ENCODE results near the gene ZNF536. TPM values are rescaled to one million over a fixed set of nuclear protein-coding genes. Genes with fewer than 3 reads are reported as not detected.

ZNF536 gene
- total and polyA plus RNA-seq, 2 donors (not counting 3 experiments of a cell fraction or from before 2014, with no cell fraction given) = not detected

GRCh38 chr19:30391052-30391451 lies 18.9 kb downstream of the ZNF536 start:
- H3K9me1 ChIP-seq (replicated peaks; ENCODE audit: control insufficient read depth, extremely low read depth, insufficient read depth, low read length) = no peaks in the 10 kb centered on the region
- H3K4me2 ChIP-seq (ENCODE audit: insufficient read depth, low read length) = no peak overlapping the region
- H3K4me1 ChIP-seq (ENCODE audit: control insufficient read depth, extremely low read depth, insufficient read depth, low read length) = no peaks in the 10 kb centered on the region
- no peak for DNase-seq (ENCODE audit: low read depth, low spot score)
- no peak for FAIRE-seq
- CTCF ChIA-PET = no interaction called here
- H3K27ac ChIP-seq (ENCODE audit: insufficient read depth, low read depth, low read length) = no peak overlapping the region
- H4K20me1 ChIP-seq (replicated peaks; ENCODE audit: control insufficient read depth, extremely low read depth, insufficient read depth, low read length) = no peaks in the 10 kb centered on the region
- H3K36me3 ChIP-seq (ENCODE audit: control insufficient read depth in 2 of 2, extremely low read depth in 1 of 2, insufficient read depth in 2 of 2, low read length in 2 of 2) = no peaks in the 10 kb centered on the region
- no peak overlapping the region for H2AFZ ChIP-seq (ENCODE audit: low read depth, low read length)
- H3K79me2 ChIP-seq (ENCODE audit: control insufficient read depth, insufficient read depth, low read length) = no peaks in the 10 kb centered on the region
- BruUV-seq (replicated peaks) = no TSS peak
- no peak overlapping the region for H3K9ac ChIP-seq (replicated peaks; ENCODE audit: extremely low read depth, insufficient read depth, low read length)
- H3K9me3 ChIP-seq (replicated peaks; ENCODE audit: control insufficient read depth, insufficient read depth, low read length) = peaks cover 6% of the 10 kb centered on the region
- dilution Hi-C loops (cut with MboI; ENCODE audit: extremely low pct_ligation_motif_present, low sequenced_read_pairs) (no loop called here), intact Hi-C loops (cut with micrococcal nuclease) (no loop called here)
- no peak overlapping the region for H3K4me3 ChIP-seq (replicated peaks in 1 of 3; ENCODE audit: insufficient read depth in 1 of 3, low read depth in 1 of 3, low read length in 3 of 3)
- H3K27me3 ChIP-seq (ENCODE audit: control insufficient read depth in 2 of 2, insufficient read depth in 2 of 2, low read length in 2 of 2) = no peaks in the 10 kb centered on the region
- POLR2A ChIA-PET = no interaction called here
- no peak for TF ChIP-seq JUN (IDR thresholded peaks at IDR 0.05; ENCODE audit: borderline replicate concordance, insufficient read depth, insufficient read length, low read depth)
- TF ChIP-seq POLR2A (IDR thresholded peaks at IDR 0.05; ENCODE audit: low read depth, low read length) = no peak
- no peak for TF ChIP-seq FOS (IDR thresholded peaks at IDR 0.05; ENCODE audit: borderline replicate concordance, insufficient read depth, low read length)
- TF ChIP-seq POLR2AphosphoS5 (IDR thresholded peaks at IDR 0.05; ENCODE audit: insufficient read depth, low read depth, low read length) = no peak
- no peak for TF ChIP-seq GATA2 (IDR thresholded peaks at IDR 0.05; ENCODE audit: insufficient read depth, insufficient read length, low read depth, low read length)
- no peak for TF ChIP-seq MYC (IDR thresholded peaks at IDR 0.05; ENCODE audit: low read depth, low read length)
- no peak for TF ChIP-seq EZH2 (IDR thresholded peaks at IDR 0.05; ENCODE audit: borderline replicate concordance, low read depth, low read length, severe bottlenecking)
- no peak for TF ChIP-seq MAX (IDR thresholded peaks at IDR 0.05; ENCODE audit: insufficient read depth, insufficient read length)
- no peak for TF ChIP-seq CTCF (IDR thresholded peaks at IDR 0.05; ENCODE audit: extremely low read depth in 1 of 2, insufficient read depth in 1 of 2, low read depth in 1 of 2, low read length in 2 of 2)
